ENCODE data around the gene RASSF4.

GRCh38 chr10:44978213-44978569, 18.6 kb downstream of the RASSF4 start:
- TF ChIP-seq CTCF (IDR thresholded peaks at IDR 0.05; ENCODE audit: low read depth, low read length) (no peak), EZH2phosphoT487 (IDR thresholded peaks at IDR 0.05; ENCODE audit: low read depth) (no peak)

Measured in OCI-LY3 (cell line).